Kidney (tissue), 14 donors: ENCODE results near the gene TNFRSF8. TPM values are rescaled to one million over a fixed set of nuclear protein-coding genes. Genes with fewer than 3 reads are reported as not detected.

ENCODE experiments used
- DNase-seq, 5 donors: peaks; one replicate each; pipeline ENCODE4 v3.0.0-alpha.2; 2013 to 2020
- FAIRE-seq: peaks from 2 replicates; lab custom pipeline; 2012; peaks lifted over from hg19 to GRCh38; lab: Jason Lieb, UNC
- H3K27ac ChIP-seq, 2 donors: one replicate each; pipeline ENCODE4 v1.7.0; 2013; ENCODE audit warnings: low read depth in 2 of 2, low read length in 2 of 2, inconsistent platforms in 1 of 2
- H3K27me3 ChIP-seq: one replicate; pipeline ENCODE4 v1.7.1; 2013; ENCODE audit warnings: low read length, inconsistent platforms; ENCODE audit not compliant: control insufficient read depth, insufficient read depth
- H3K36me3 ChIP-seq, 3 donors: one replicate each; pipeline versions ENCODE4 v1.7.0 to v1.7.1; 2013; ENCODE audit warnings: low read length in 3 of 3, control low read depth in 1 of 3, inconsistent platforms in 1 of 3; ENCODE audit not compliant: insufficient read depth in 3 of 3, control insufficient read depth in 2 of 3
- H3K4me1 ChIP-seq, 3 donors: one replicate each; pipeline versions ENCODE4 v1.7.0 to v1.7.1; 2013; ENCODE audit warnings: low read length in 3 of 3, inconsistent platforms in 1 of 3, low read depth in 1 of 3; ENCODE audit not compliant: control insufficient read depth in 2 of 3, insufficient read depth in 2 of 3
- H3K4me3 ChIP-seq, 3 donors: one replicate each; pipeline versions ENCODE4 v1.7.0 to v1.8.1; 2013; ENCODE audit warnings: low read length in 3 of 3, control low read depth in 1 of 3, inconsistent platforms in 1 of 3
- H3K9ac ChIP-seq, 3 donors: one replicate each; pipeline versions ENCODE4 v1.7.0 to v1.7.1; 2013; ENCODE audit warnings: low read length in 3 of 3, control low read depth in 1 of 3, inconsistent platforms in 1 of 3
- H3K9me3 ChIP-seq, 3 donors: one replicate each; pipeline versions ENCODE4 v1.7.0 to v1.7.1; 2013; ENCODE audit warnings: low read length in 3 of 3, control low read depth in 1 of 3, inconsistent platforms in 1 of 3; ENCODE audit not compliant: control insufficient read depth in 2 of 3, insufficient read depth in 1 of 3
- intact Hi-C: fragments of 100-400 bp; cut with DNase I; formaldehyde crosslinking; loops from one replicate; pipeline ENCODE4 v1.11.1; 2022
- polyA plus RNA-seq: library from polyadenylated mRNA; stranded (reverse); fragments of 350-450 nt; fragmentation: Illumina TruSeq; extraction: RNeasy Lipid Tissue Mini Kit (QIAGEN cat#74804); gene quantifications from one replicate; pipeline ENCODE4 v1.2.3, GENCODE V29; 2014; ENCODE audit warnings: low read depth, low replicate concordance; ENCODE audit not compliant: insufficient read depth
- total RNA-seq: library from RNA; stranded (reverse); fragmentation: NEBNext Ultra II Directional; extraction: Animal tissue kit (Norgen Biotek cat#: 25700); gene quantifications from one replicate; pipeline ENCODE4 v1.2.1, GENCODE V29; 2021
- TF ChIP-seq, protein P1 (sequence below): IDR thresholded peaks from 3 replicates; pipeline ENCODE4 v1.5.1; 2012; ENCODE audit warnings: mild to moderate bottlenecking, moderate library complexity, borderline replicate concordance; ENCODE audit not compliant: insufficient read depth; ENCODE audit errors: extremely low read depth
- donor health status: control.
- donor health status: control.
- donor health status: control.
- donor health status: control.
- donor health status: control.
- donor health status: DM: yes; HTN: yes; CAD: no.
- donor health status: Normal renal cell carcinoma (clear cell type).

TNFRSF8 gene
- total and polyA plus RNA-seq, 2 donors from 2014 or later, result 0.94 to 0.97 TPM

DNA sequence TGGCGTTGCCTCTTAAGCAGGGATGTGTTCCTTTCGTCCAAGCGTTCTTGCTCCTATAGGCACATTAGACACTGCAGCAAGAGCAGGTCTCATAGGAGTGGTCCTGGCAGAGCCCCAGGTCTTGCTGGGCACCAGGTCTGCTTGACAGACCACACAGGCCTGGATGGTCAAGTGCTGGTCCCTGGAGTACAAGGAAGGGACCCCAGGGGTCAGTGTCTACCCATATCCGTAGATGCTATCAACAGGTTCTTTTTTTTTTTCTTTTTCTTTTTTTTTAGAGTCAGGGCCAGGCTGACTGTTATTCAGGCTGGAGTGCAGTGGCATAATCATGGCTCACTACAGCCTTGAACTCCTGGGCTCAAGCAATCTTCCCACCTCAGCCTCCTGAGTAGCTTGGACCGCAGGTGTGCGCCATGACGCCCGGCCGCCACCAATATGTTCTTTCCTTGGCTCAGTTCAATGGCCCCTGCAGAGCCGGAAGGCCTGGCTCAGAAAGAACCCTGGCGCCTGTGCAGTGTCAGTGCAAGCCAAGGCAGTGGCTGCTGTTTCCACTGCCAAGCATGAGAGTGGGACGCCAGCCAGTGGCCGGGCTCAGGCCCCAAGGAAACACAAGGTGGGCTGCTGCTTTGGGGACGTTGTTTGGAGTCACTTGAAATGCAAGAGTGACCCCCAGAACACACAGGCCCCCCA is 10.0 kb upstream of the TNFRSF8 start:
- H3K4me3 ChIP-seq, result no peak overlapping the region
- H3K36me3 ChIP-seq, result no peaks in the 10 kb centered on the region
- no peaks in the 10 kb centered on the region for H3K9me3 ChIP-seq
- DNase-seq, result peak in 1 of 5 donors; percentile 25
- H3K27me3 ChIP-seq, result no peaks in the 10 kb centered on the region
- no peak for FAIRE-seq
- no peak overlapping the region for H3K9ac ChIP-seq
- no peak overlapping the region for H3K27ac ChIP-seq
- intact Hi-C loops, result no loop called here
- TF ChIP-seq, protein P1, sequence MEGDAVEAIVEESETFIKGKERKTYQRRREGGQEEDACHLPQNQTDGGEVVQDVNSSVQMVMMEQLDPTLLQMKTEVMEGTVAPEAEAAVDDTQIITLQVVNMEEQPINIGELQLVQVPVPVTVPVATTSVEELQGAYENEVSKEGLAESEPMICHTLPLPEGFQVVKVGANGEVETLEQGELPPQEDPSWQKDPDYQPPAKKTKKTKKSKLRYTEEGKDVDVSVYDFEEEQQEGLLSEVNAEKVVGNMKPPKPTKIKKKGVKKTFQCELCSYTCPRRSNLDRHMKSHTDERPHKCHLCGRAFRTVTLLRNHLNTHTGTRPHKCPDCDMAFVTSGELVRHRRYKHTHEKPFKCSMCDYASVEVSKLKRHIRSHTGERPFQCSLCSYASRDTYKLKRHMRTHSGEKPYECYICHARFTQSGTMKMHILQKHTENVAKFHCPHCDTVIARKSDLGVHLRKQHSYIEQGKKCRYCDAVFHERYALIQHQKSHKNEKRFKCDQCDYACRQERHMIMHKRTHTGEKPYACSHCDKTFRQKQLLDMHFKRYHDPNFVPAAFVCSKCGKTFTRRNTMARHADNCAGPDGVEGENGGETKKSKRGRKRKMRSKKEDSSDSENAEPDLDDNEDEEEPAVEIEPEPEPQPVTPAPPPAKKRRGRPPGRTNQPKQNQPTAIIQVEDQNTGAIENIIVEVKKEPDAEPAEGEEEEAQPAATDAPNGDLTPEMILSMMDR, result no peak
- H3K4me1 ChIP-seq, result no peaks in the 10 kb centered on the region

DNA sequence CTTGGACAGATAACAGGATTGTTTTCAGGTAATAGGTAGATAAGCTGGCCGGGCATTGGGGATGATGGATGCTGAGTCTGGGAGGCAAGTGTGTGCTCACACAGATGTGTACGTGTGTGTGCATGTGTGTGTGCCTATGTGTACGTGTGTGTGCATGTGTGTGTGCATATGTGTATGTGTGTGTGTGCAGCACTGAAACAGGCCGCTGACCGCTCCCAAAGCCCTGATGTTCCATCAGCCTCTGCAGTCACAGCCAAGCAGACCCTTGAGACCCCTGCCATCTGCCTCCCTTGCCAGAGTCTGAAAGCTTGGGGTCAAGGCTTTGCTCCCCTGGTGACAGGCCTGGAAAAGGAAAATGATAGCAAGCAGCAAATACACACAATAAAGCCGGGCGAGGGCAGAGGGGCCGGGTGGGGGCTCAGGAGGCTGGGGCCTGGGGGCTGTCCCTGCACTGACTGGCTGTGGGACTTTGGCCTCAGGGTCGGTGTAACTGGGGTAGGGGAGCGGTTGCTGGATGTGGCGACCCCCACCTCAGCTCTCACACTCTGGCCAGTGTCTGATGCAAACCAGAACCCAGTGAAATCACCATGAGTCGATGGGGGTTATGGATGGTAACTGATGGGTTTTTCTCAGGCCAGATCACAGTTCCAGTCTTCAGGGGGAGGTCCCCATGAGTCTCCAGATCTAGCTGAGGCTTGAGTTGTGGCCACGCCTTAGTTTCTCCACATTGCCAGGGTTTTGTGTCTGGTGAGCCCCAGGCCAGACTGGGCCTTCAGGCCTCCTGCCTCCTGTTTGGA is 9.2 kb upstream of the TNFRSF8 start:
- no peak overlapping the region for H3K27ac ChIP-seq
- no peak for FAIRE-seq
- TF ChIP-seq, protein P1, result no peak
- DNase-seq, result peak in 1 of 5 donors; percentile 30
- no peak overlapping the region for H3K4me3 ChIP-seq
- no peaks in the 10 kb centered on the region for H3K27me3 ChIP-seq
- H3K4me1 ChIP-seq, result no peaks in the 10 kb centered on the region
- no peak overlapping the region for H3K9ac ChIP-seq
- no peaks in the 10 kb centered on the region for H3K9me3 ChIP-seq
- intact Hi-C loops, result no loop called here
- no peaks in the 10 kb centered on the region for H3K36me3 ChIP-seq

DNA sequence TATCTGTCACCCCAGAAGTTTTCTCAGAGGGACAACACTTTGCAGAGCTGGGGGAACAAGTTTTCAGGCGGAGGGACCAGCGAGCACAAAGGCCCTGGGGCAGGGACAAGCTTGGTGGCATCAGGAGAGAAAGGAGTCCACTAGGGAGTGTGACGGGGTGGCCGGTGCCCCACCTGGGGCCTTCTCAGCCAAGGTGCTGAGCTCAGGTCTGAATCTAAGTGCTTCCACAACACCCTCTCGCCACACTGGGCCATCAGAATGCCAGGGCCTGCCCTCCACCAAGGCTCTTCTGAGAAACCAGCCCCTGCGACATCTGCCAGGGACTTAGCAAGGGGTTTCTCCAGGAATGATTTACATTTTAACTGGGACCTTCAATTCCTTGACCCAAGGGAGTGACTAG is 7.8 kb upstream of the TNFRSF8 start:
- no peak for FAIRE-seq
- intact Hi-C loops, result no loop called here
- Histone ChIP-seq H3K27ac (no peak overlapping the region), H3K4me3 (no peak overlapping the region), H3K9me3 (no peaks in the 10 kb centered on the region), H3K36me3 (no peaks in the 10 kb centered on the region), H3K4me1 (no peaks in the 10 kb centered on the region), H3K27me3 (no peaks in the 10 kb centered on the region), H3K9ac (no peak overlapping the region)
- TF ChIP-seq, protein P1, result no peak
- no peak for DNase-seq
